Endothelial cell of umbilical vein (primary cell): ENCODE data around the gene METTL5. TPM values are rescaled to one million over a fixed set of nuclear protein-coding genes. Genes with fewer than 3 reads are reported as not detected.

Experiments used
- BruUV-seq: library from RNA; stranded (reverse); fragments of 400-500 nt; replicated peaks from 2 replicates; lab custom pipeline; 2021; lab: Mats Ljungman, UMichigan
- CTCF ChIA-PET: fragments of 300-600, 350-600 bp; sonication (Branson Sonifier 250); formaldehyde crosslinking; loops from one replicate; lab custom pipeline; 2021; ENCODE audit warnings: antibody characterized with exemption, inconsistent platforms; lab: Charles Lee
- POLR2A ChIA-PET: fragments of 300-600, 350-600 bp; sonication (Branson Sonifier 250); formaldehyde crosslinking; loops from one replicate; lab custom pipeline; 2021; ENCODE audit warnings: antibody characterized with exemption, inconsistent platforms; lab: Charles Lee
- DNase-seq: peaks from one replicate; pipeline ENCODE4 v3.0.0-alpha.2; 2011; ENCODE audit warnings: low read depth, low spot score
- FAIRE-seq: peaks from 2 replicates; lab custom pipeline; 2011; peaks lifted over from hg19 to GRCh38; lab: Jason Lieb, UNC
- H2AFZ ChIP-seq: 2 replicates; pipeline ENCODE4 v1.6.0; 2012; ENCODE audit warnings: low read depth, low read length, control low read depth, inconsistent platforms
- H3K27ac ChIP-seq: 2 replicates; pipeline ENCODE4 v1.5.1; 2011; ENCODE audit warnings: low read depth, mild to moderate bottlenecking, control low read depth, low read length, moderate library complexity; ENCODE audit not compliant: insufficient read depth
- H3K27me3 ChIP-seq, 2 experiments: 2 replicates each; pipeline versions ENCODE4 v1.6.0 to v1.6.1; 2011; ENCODE audit warnings: low read length in 2 of 2, mixed read lengths in 1 of 2; ENCODE audit not compliant: control insufficient read depth in 2 of 2, insufficient read depth in 2 of 2
- H3K36me3 ChIP-seq, 2 experiments: 2 replicates in 1 of 2; 3 replicates in 1 of 2; pipeline ENCODE4 v1.5.1; 2011; ENCODE audit warnings: low read length in 2 of 2, mild to moderate bottlenecking in 1 of 2, moderate library complexity in 1 of 2; ENCODE audit not compliant: control insufficient read depth in 2 of 2, insufficient read depth in 2 of 2; ENCODE audit errors: extremely low read depth in 1 of 2
- H3K4me1 ChIP-seq: 3 replicates; pipeline ENCODE4 v1.5.1; 2011; ENCODE audit warnings: mild to moderate bottlenecking, low read length; ENCODE audit not compliant: control insufficient read depth, insufficient read depth; ENCODE audit errors: extremely low read depth
- H3K4me2 ChIP-seq: 2 replicates; pipeline ENCODE4 v1.6.1; 2011; ENCODE audit warnings: low read length, control low read depth, mixed read lengths; ENCODE audit not compliant: insufficient read depth
- H3K4me3 ChIP-seq, 3 experiments: fragments of 200-600 bp in 1 of 3; sonication (generic), shearing (Covaris generic) in 1 of 3; replicated peaks in 1 of 3; 2 replicates each; pipeline ENCODE4 v1.5.1; 2011 to 2016; ENCODE audit warnings: control low read depth in 3 of 3, low read length in 3 of 3, mild to moderate bottlenecking in 2 of 3, inconsistent platforms in 1 of 3, low read depth in 1 of 3, moderate library complexity in 1 of 3; ENCODE audit not compliant: insufficient read depth in 1 of 3
- H3K79me2 ChIP-seq: 2 replicates; pipeline ENCODE4 v1.6.0; 2012; ENCODE audit warnings: low read length, inconsistent platforms; ENCODE audit not compliant: control insufficient read depth, insufficient read depth
- H3K9ac ChIP-seq: replicated peaks from 2 replicates; pipeline ENCODE3; 2011; ENCODE audit warnings: low read length, control low read depth; ENCODE audit not compliant: insufficient read depth; ENCODE audit errors: extremely low read depth
- H3K9me1 ChIP-seq: replicated peaks from 3 replicates; pipeline ENCODE4 v1.6.0; 2011; ENCODE audit warnings: mild to moderate bottlenecking, low read length; ENCODE audit not compliant: control insufficient read depth, insufficient read depth; ENCODE audit errors: extremely low read depth
- H3K9me3 ChIP-seq: replicated peaks from 2 replicates; pipeline ENCODE4 v1.5.1; 2012; ENCODE audit warnings: low read length, inconsistent platforms; ENCODE audit not compliant: control insufficient read depth, insufficient read depth
- H4K20me1 ChIP-seq: replicated peaks from 2 replicates; pipeline ENCODE3; 2011; ENCODE audit warnings: mild to moderate bottlenecking, low read length; ENCODE audit not compliant: control insufficient read depth, insufficient read depth; ENCODE audit errors: extremely low read depth
- EZH2 ChIP-seq: IDR thresholded peaks from 2 replicates; pipeline ENCODE4 v1.6.1; 2012; ENCODE audit warnings: borderline replicate concordance, low read depth, mild to moderate bottlenecking, moderate library complexity, low read length, inconsistent platforms; ENCODE audit not compliant: severe bottlenecking
- FOS ChIP-seq: IDR thresholded peaks from 2 replicates; pipeline ENCODE4 v1.6.1; 2011; ENCODE audit warnings: mild to moderate bottlenecking, low read length, moderate library complexity, borderline replicate concordance; ENCODE audit not compliant: insufficient read depth
- GATA2 ChIP-seq: IDR thresholded peaks from 2 replicates; pipeline ENCODE4 v1.7.0; 2011; ENCODE audit warnings: low read depth, mild to moderate bottlenecking, moderate library complexity, mixed read lengths, low read length; ENCODE audit not compliant: insufficient read length, insufficient read depth
- JUN ChIP-seq: IDR thresholded peaks from 2 replicates; pipeline ENCODE4 v1.6.1; 2011; ENCODE audit warnings: borderline replicate concordance, low read depth; ENCODE audit not compliant: insufficient read length, insufficient read depth
- MYC ChIP-seq: IDR thresholded peaks from one replicate; pipeline ENCODE4 v1.6.1; 2011; ENCODE audit warnings: mild to moderate bottlenecking, low read depth, low read length
- POLR2A ChIP-seq: IDR thresholded peaks from 2 replicates; pipeline ENCODE4 v1.6.1; 2012; ENCODE audit warnings: low read depth, mild to moderate bottlenecking, control low read depth, low read length
- POLR2AphosphoS5 ChIP-seq: IDR thresholded peaks from 2 replicates; pipeline ENCODE4 v1.6.1; 2012; ENCODE audit warnings: low read depth, mild to moderate bottlenecking, control low read depth, low read length, moderate library complexity; ENCODE audit not compliant: insufficient read depth
- dilution Hi-C: fragments of 300-500 bp; cut with MboI; formaldehyde crosslinking; loops from one replicate; pipeline ENCODE4 v1.15.0; 2019; ENCODE audit warnings: low sequenced_read_pairs; ENCODE audit not compliant: extremely low pct_ligation_motif_present
- intact Hi-C: fragments of 100-400 bp; cut with micrococcal nuclease; formaldehyde crosslinking; loops from one replicate; pipeline ENCODE4 v1.10.0; 2022
- polyA plus RNA-seq, 4 experiments: library from polyadenylated mRNA; depleted of rRNA in 3 of 4; stranded (reverse) in 3 of 4; unstranded in 1 of 4; fragments of >200 nt; gene quantifications; 2 replicates each; pipeline versions ENCODE4 v1.2.1 to v1.2.3, GENCODE V29; 2011 to 2012; ENCODE audit warnings: missing spikeins in 1 of 4
- total RNA-seq: library from RNA; stranded (reverse); gene quantifications from 2 replicates; pipeline ENCODE4 v1.2.3, GENCODE V29; 2021
- TF ChIP-seq, protein P1 (sequence below), 2 donors: IDR thresholded peaks; 1 replicate in 1 of 2; 2 replicates in 1 of 2; pipeline ENCODE4 v1.5.1; 2011; ENCODE audit warnings: low read length in 2 of 2, mild to moderate bottlenecking in 2 of 2, moderate library complexity in 2 of 2, control low read depth in 1 of 2, inconsistent platforms in 1 of 2, low read depth in 1 of 2; ENCODE audit not compliant: insufficient read depth in 1 of 2; ENCODE audit errors: extremely low read depth in 1 of 2
- TF ChIP-seq, protein P2 (sequence below): IDR thresholded peaks from 2 replicates; pipeline ENCODE4 v1.6.1; 2011; ENCODE audit not compliant: insufficient read depth, insufficient read length

The METTL5 gene
- total and polyA plus RNA-seq, 2 donors (not counting 3 experiments of a cell fraction or from before 2014, with no cell fraction given), result 27.0 to 52.0 TPM

GRCh38 chr2:169776252-169776761, 48.4 kb downstream of the METTL5 start:
- intact Hi-C loops, result no loop called here
- Histone ChIP-seq H3K9me1 (no peaks in the 10 kb centered on the region), H3K79me2 (no peaks in the 10 kb centered on the region), H2AFZ (peak overlapping the region; percentile 6), H3K9ac (no peak overlapping the region), H3K4me1 (no peaks in the 10 kb centered on the region), H4K20me1 (no peaks in the 10 kb centered on the region), H3K27ac (no peak overlapping the region), H3K9me3 (no peaks in the 10 kb centered on the region), H3K4me2 (no peak overlapping the region), H3K36me3 (no peaks in the 10 kb centered on the region), H3K4me3 (no peak overlapping the region), H3K27me3 (no peaks in the 10 kb centered on the region)
- BruUV-seq, result no TSS peak
- TF ChIP-seq FOS (no peak), GATA2 (no peak), EZH2 (no peak), POLR2AphosphoS5 (no peak), POLR2A (no peak), MYC (no peak), JUN (no peak)
- TF ChIP-seq, protein P1, sequence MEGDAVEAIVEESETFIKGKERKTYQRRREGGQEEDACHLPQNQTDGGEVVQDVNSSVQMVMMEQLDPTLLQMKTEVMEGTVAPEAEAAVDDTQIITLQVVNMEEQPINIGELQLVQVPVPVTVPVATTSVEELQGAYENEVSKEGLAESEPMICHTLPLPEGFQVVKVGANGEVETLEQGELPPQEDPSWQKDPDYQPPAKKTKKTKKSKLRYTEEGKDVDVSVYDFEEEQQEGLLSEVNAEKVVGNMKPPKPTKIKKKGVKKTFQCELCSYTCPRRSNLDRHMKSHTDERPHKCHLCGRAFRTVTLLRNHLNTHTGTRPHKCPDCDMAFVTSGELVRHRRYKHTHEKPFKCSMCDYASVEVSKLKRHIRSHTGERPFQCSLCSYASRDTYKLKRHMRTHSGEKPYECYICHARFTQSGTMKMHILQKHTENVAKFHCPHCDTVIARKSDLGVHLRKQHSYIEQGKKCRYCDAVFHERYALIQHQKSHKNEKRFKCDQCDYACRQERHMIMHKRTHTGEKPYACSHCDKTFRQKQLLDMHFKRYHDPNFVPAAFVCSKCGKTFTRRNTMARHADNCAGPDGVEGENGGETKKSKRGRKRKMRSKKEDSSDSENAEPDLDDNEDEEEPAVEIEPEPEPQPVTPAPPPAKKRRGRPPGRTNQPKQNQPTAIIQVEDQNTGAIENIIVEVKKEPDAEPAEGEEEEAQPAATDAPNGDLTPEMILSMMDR (IDR thresholded peaks at IDR 0.05; ENCODE audit: extremely low read depth in 1 of 2, insufficient read depth in 1 of 2, low read depth in 1 of 2, low read length in 2 of 2), result no peak
- TF ChIP-seq, protein P2, sequence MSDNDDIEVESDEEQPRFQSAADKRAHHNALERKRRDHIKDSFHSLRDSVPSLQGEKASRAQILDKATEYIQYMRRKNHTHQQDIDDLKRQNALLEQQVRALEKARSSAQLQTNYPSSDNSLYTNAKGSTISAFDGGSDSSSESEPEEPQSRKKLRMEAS, result no peak
- ChIA-PET CTCF (interaction anchor here (1.3 to 3.0 kb wide), 3 partner anchors 8 to 19 kb away, joined by 3 to 15 read pairs (median 8); no protein-coding TSS in a partner anchor), POLR2A (interaction anchor here (0.6 kb wide), 1 partner anchor 284 kb away, joined by 3 read pairs; no protein-coding TSS in a partner anchor)
- DNase-seq (peak; percentile 30), FAIRE-seq (no peak)
- dilution Hi-C loops, result no loop called here
